Stomach smooth muscle (tissue), 2 donors: ENCODE measurements around the gene AADACL2.

ENCODE experiments used
- H3K27ac ChIP-seq: one replicate; pipeline ENCODE4 v1.7.0; 2013; ENCODE audit warnings: mild to moderate bottlenecking, low read length, inconsistent platforms
- H3K27me3 ChIP-seq, 2 donors: one replicate each; pipeline ENCODE4 v1.7.0; 2013; ENCODE audit warnings: low read length in 2 of 2; ENCODE audit not compliant: insufficient read depth in 2 of 2, control insufficient read depth in 1 of 2
- H3K36me3 ChIP-seq, 2 donors: one replicate each; pipeline ENCODE4 v1.7.0; 2013; ENCODE audit warnings: low read length in 2 of 2; ENCODE audit not compliant: control insufficient read depth in 2 of 2, insufficient read depth in 2 of 2
- H3K4me1 ChIP-seq: one replicate; pipeline ENCODE4 v1.7.0; 2013; ENCODE audit warnings: low read length; ENCODE audit not compliant: control insufficient read depth, insufficient read depth
- H3K4me3 ChIP-seq, 2 donors: one replicate each; pipeline ENCODE4 v1.7.0; 2013; ENCODE audit warnings: low read length in 2 of 2
- H3K9ac ChIP-seq, 2 donors: one replicate each; pipeline ENCODE4 v1.7.0; 2013; ENCODE audit warnings: low read length in 2 of 2, mild to moderate bottlenecking in 1 of 2
- H3K9me3 ChIP-seq, 2 donors: one replicate each; pipeline ENCODE4 v1.7.0; 2013; ENCODE audit warnings: low read length in 2 of 2; ENCODE audit not compliant: control insufficient read depth in 2 of 2
- donor health status: healthy.
- donor health status: Pancreatic carcinoma.

AADACL2 gene

DNA sequence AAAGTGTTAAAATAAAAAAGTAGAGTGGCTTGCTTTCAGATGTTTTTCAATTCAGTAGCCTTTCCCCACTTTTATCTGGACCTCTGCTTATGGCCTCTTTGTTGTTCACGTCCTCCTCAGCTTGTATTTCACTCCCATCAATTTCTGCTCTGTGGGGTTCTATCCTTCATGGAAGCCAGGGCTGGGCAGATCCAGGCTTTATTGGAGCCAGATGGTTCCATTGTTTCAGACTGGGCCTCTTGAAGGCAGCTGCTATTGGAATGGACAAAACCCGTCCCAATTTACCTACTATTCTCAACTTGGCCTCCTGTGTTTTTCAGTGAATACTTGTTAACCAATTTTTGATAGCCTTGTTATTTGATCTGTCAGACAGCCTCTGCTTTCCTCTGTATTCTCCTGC is 10.9 kb upstream of the AADACL2 start:
- H3K36me3 ChIP-seq = no peaks in the 10 kb centered on the region
- H3K4me1 ChIP-seq = no peaks in the 10 kb centered on the region
- peaks cover 0 to 2% of the 10 kb centered on the region in 2 donors for H3K9me3 ChIP-seq
- no peaks in the 10 kb centered on the region for H3K27me3 ChIP-seq
- H3K9ac ChIP-seq = no peak overlapping the region
- H3K27ac ChIP-seq = no peak overlapping the region
- H3K4me3 ChIP-seq = no peak overlapping the region

DNA sequence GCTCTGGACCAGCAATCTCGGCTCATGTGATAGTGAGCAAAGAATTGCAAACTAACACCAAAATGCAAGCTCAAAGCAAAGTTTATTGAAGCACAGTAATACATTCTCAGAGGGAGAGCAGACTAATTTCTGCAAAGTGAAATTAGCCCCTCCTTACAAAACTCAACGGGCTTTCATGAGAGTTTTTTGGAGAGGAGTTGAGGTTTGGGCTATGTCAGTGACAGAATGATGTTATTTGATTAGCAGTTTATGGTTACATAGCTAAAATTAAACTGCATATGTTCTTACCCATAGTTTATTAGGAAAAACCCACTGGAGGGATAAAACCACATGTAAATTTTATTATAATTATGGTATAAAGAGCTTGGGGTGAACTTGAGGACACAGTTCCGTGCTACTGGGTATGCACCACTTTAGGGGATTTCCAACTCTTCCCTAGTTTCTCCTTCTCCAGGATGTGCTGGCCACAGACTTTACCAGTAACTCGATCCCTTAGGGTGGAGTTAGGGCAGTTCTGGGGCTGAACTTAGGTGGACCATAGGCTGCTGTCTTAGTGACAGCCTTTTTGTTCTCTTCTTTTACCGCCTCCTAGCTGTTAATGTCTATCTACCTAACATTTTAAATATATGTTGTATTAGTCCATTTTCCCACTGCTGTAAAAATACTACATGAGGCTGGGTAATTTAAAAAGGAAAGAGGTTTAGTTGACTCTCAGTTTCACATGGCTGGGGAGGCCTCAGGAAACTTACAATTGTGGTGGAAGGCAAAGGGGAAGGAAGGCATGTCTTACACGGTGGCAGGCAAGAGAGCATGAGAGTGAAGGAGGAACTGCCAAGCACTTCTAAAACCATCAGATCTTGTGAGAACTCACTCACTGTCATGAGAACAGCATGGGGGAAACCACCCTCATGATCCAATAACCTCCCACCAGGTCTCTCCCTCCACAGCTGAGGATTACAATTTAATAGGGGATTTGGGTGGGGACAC is 8.9 kb upstream of the AADACL2 start:
- no peaks in the 10 kb centered on the region for H3K4me1 ChIP-seq
- no peaks in the 10 kb centered on the region for H3K27me3 ChIP-seq
- no peak overlapping the region for H3K9ac ChIP-seq
- no peaks in the 10 kb centered on the region for H3K36me3 ChIP-seq
- H3K9me3 ChIP-seq = peaks cover 0 to 2% of the 10 kb centered on the region in 2 donors
- H3K27ac ChIP-seq = no peak overlapping the region
- no peak overlapping the region for H3K4me3 ChIP-seq

GRCh38 chr3:151726016-151726415 is 7.7 kb upstream of the AADACL2 start:
- Histone ChIP-seq H3K4me3 (no peak overlapping the region), H3K27me3 (no peaks in the 10 kb centered on the region), H3K9ac (no peak overlapping the region)

GRCh38 chr3:151732861-151733260 is 866 bp upstream of the AADACL2 start:
- Histone ChIP-seq H3K4me3 (no peak overlapping the region), H3K9ac (no peak overlapping the region), H3K4me1 (no peaks in the 10 kb centered on the region), H3K9me3 (no peaks in the 10 kb centered on the region), H3K36me3 (no peaks in the 10 kb centered on the region), H3K27ac (no peak overlapping the region), H3K27me3 (no peaks in the 10 kb centered on the region)

More at GRCh38 chr3:151726016-151726415, 7.7 kb upstream of the AADACL2 start:
- no peak overlapping the region for H3K27ac ChIP-seq
- H3K9me3 ChIP-seq = peaks cover 0 to 2% of the 10 kb centered on the region in 2 donors
- H3K36me3 ChIP-seq = no peaks in the 10 kb centered on the region
- no peaks in the 10 kb centered on the region for H3K4me1 ChIP-seq

DNA sequence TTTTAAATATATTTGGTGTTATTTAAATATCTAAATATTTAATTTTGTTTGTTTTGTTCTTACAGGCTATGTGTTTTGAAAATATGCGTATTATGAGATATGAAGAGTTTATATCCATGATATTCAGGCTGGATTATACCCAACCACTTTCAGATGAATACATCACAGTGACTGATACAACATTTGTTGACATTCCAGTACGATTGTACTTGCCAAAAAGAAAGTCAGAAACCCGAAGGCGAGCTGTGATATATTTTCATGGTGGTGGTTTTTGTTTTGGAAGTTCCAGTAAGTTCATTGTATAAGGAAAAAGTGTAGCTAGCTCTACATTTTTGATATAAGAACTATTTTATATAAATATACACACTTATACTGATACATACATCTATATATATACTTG is 6.9 kb downstream of the AADACL2 start:
- Histone ChIP-seq H3K27me3 (no peaks in the 10 kb centered on the region), H3K9me3 (no peaks in the 10 kb centered on the region), H3K36me3 (no peaks in the 10 kb centered on the region), H3K9ac (no peak overlapping the region), H3K4me1 (no peaks in the 10 kb centered on the region), H3K27ac (no peak overlapping the region), H3K4me3 (no peak overlapping the region)

DNA sequence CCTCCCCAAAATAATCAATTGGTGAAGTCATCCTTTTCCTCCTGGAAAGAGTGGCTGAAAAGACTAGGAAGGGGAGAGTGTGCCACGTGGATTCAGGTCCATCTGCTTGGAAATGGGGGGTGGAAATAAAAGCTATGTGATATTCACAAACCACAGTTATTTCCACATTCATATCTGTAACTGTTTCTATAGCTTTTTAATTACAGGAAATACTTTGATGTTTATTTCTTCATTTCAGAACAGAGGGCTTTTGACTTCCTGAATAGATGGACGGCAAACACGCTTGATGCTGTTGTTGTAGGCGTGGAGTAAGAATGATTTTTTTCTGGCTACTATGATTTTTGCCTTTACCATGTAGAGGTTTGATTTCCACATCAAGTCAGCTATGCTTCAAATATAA is 10.1 kb downstream of the AADACL2 start:
- Histone ChIP-seq H3K27me3 (no peaks in the 10 kb centered on the region), H3K36me3 (no peaks in the 10 kb centered on the region)

GRCh38 chr3:151750181-151750580 is 16.5 kb downstream of the AADACL2 start:
- no peak overlapping the region for H3K27ac ChIP-seq
- no peaks in the 10 kb centered on the region for H3K36me3 ChIP-seq
- H3K27me3 ChIP-seq = no peaks in the 10 kb centered on the region
- no peak overlapping the region for H3K4me3 ChIP-seq
- H3K9ac ChIP-seq = no peak overlapping the region
- H3K4me1 ChIP-seq = no peaks in the 10 kb centered on the region
- H3K9me3 ChIP-seq = no peaks in the 10 kb centered on the region

More for the DNA sequence above, 10.1 kb downstream of the AADACL2 start:
- Histone ChIP-seq H3K4me1 (no peaks in the 10 kb centered on the region), H3K4me3 (no peak overlapping the region), H3K9ac (no peak overlapping the region), H3K9me3 (no peaks in the 10 kb centered on the region), H3K27ac (no peak overlapping the region)

DNA sequence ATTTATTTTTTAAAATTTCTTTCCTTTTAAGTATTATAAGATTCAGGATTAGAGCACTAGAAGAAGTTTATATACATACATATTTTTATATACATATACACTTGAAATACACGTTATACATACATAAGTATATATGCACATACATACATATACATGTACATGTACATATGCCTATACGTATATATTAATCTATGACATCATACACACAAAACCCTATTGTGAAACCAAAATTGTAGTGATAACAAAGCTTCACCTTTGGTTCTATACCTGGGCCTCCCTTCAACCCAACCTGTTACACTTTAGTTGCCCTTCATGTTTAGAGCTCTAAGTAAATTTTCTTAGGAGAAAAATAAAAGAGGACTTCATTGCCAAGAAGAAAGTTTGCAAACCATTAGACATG is 17.0 kb downstream of the AADACL2 start:
- Histone ChIP-seq H3K9ac (no peak overlapping the region), H3K27me3 (no peaks in the 10 kb centered on the region), H3K36me3 (no peaks in the 10 kb centered on the region), H3K9me3 (no peaks in the 10 kb centered on the region), H3K4me3 (no peak overlapping the region), H3K27ac (no peak overlapping the region), H3K4me1 (no peaks in the 10 kb centered on the region)

GRCh38 chr3:151751161-151751560 is 17.4 kb downstream of the AADACL2 start:
- H3K27me3 ChIP-seq = no peaks in the 10 kb centered on the region
- no peak overlapping the region for H3K9ac ChIP-seq
- H3K4me3 ChIP-seq = no peak overlapping the region
- no peaks in the 10 kb centered on the region for H3K36me3 ChIP-seq
- H3K4me1 ChIP-seq = no peaks in the 10 kb centered on the region
- no peaks in the 10 kb centered on the region for H3K9me3 ChIP-seq
- H3K27ac ChIP-seq = no peak overlapping the region

DNA sequence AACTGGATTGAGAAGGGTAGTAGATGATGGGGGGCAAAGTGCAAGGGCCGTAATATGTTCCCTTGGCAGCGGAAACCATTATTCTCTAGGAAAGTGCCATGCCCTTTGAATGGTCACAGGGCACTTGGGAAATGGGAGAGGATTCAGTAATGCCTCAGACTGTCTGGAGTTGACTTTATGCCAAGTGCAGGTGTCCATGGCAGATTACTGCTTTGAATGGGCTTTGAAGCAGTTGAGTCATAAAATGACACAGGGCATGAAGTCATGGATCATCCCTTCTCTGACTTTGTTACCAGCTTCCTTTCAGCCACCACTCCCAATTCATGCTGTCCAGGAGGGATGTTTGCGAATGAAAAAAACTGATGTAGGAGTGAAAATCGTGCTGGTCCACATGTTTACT is 20.1 kb downstream of the AADACL2 start:
- Histone ChIP-seq H3K4me1 (no peaks in the 10 kb centered on the region), H3K36me3 (no peaks in the 10 kb centered on the region), H3K9me3 (no peaks in the 10 kb centered on the region), H3K27ac (no peak overlapping the region), H3K27me3 (no peaks in the 10 kb centered on the region), H3K4me3 (no peak overlapping the region), H3K9ac (no peak overlapping the region)

- H3K27me3 ChIP-seq = no peaks in the 10 kb centered on the region
- H3K4me3 ChIP-seq = no peak overlapping the region
- no peaks in the 10 kb centered on the region for H3K9me3 ChIP-seq
- H3K27ac ChIP-seq = no peak overlapping the region
- H3K9ac ChIP-seq = no peak overlapping the region
- no peaks in the 10 kb centered on the region for H3K4me1 ChIP-seq
- H3K36me3 ChIP-seq = no peaks in the 10 kb centered on the region
Measured at GRCh38 chr3:151761581-151761980, 27.9 kb downstream of the AADACL2 start.
